K562 (cell line): Measurements from ENCODE around the gene MSH2. TPM values are rescaled to one million over a fixed set of nuclear protein-coding genes. Genes with fewer than 3 reads are reported as not detected.

Source experiments
- ATAC-seq: fragments of 200-7000 bp; cut with Tn5 transposase; 3 replicates; pipeline ENCODE4 v1.9.1; 2020; ENCODE audit warnings: moderate library complexity
- BruUV-seq: library from RNA; stranded (reverse); fragments of 400-500 nt; replicated peaks from 2 replicates; lab custom pipeline; 2021; lab: Mats Ljungman, UMichigan
- CTCF ChIA-PET: fragments of 300-600 bp; formaldehyde crosslinking; extraction: SDS; loops from one replicate; lab custom pipeline; 2021; ENCODE audit warnings: low intra/inter-chr PET ratio; lab: Yijun Ruan, JAX
- POLR2A ChIA-PET: fragments of 300-600, 350-650 bp; sonication (Branson Sonifier 250); formaldehyde crosslinking; extraction: SDS; loops from one replicate; lab custom pipeline; 2021; ENCODE audit warnings: antibody characterized with exemption, inconsistent platforms; lab: Yijun Ruan, JAX
- DNase-seq, 4 experiments: peaks; one replicate each; pipeline versions ENCODE4 v3.0.0 to v3.0.0-alpha.2; 2011 to 2018; ENCODE audit warnings: low spot score in 3 of 4, mixed read lengths in 3 of 4; ENCODE audit errors: extremely low read depth in 1 of 4
- FAIRE-seq: peaks from 2 replicates; lab custom pipeline; 2011; peaks lifted over from hg19 to GRCh38; lab: Jason Lieb, UNC
- H2AFZ ChIP-seq: 2 replicates; pipeline ENCODE4 v1.6.0; 2011; ENCODE audit warnings: low read depth, low read length, control low read depth, inconsistent platforms
- H3K27ac ChIP-seq: fragments of 200-600 bp; 3 replicates; pipeline ENCODE4 v1.8.0; 2011; ENCODE audit warnings: low read depth, mild to moderate bottlenecking, control low read depth, inconsistent platforms, low read length, moderate library complexity, mixed read lengths; ENCODE audit errors: extremely low read depth
- H3K27me3 ChIP-seq, 2 experiments: fragments of 300-600 bp in 1 of 2; 2 replicates in 1 of 2; 3 replicates in 1 of 2; pipeline versions ENCODE4 v1.6.0 to v1.8.0; 2011; ENCODE audit warnings: inconsistent platforms in 2 of 2, low read length in 2 of 2, mild to moderate bottlenecking in 1 of 2, mixed read lengths in 1 of 2, moderate library complexity in 1 of 2; ENCODE audit not compliant: control insufficient read depth in 2 of 2, insufficient read depth in 2 of 2
- H3K36me3 ChIP-seq: fragments of 300-600 bp; 3 replicates; pipeline ENCODE4 v1.8.0; 2011; ENCODE audit warnings: mild to moderate bottlenecking, low read length, inconsistent platforms; ENCODE audit not compliant: control insufficient read depth, insufficient read depth
- H3K4me1 ChIP-seq, 2 experiments: fragments of 200-600 bp in 1 of 2; replicated peaks in 1 of 2; 2 replicates in 1 of 2; 3 replicates in 1 of 2; pipeline versions ENCODE4 v1.5.1 to v1.8.0; 2011; ENCODE audit warnings: inconsistent platforms in 2 of 2, low read length in 2 of 2, mild to moderate bottlenecking in 1 of 2, mixed read lengths in 1 of 2, moderate library complexity in 1 of 2; ENCODE audit not compliant: control insufficient read depth in 2 of 2, insufficient read depth in 2 of 2
- H3K4me2 ChIP-seq: 2 replicates; pipeline ENCODE4 v1.6.1; 2011; ENCODE audit warnings: low read length, control low read depth, inconsistent platforms, mixed read lengths; ENCODE audit not compliant: insufficient read depth
- H3K4me3 ChIP-seq: fragments of 200-600 bp; sonication (generic), shearing (Covaris generic); 2 replicates; pipeline ENCODE4 v1.5.1; 2016; ENCODE audit warnings: control low read depth, inconsistent platforms
- H3K79me2 ChIP-seq: fragments of 200-600 bp; 3 replicates; pipeline ENCODE4 v1.8.0; 2011; ENCODE audit warnings: low read length, inconsistent platforms; ENCODE audit not compliant: control insufficient read depth, insufficient read depth
- H3K9ac ChIP-seq, 2 experiments: 2 replicates each; pipeline versions ENCODE4 v1.6.0 to v1.6.1; 2011; ENCODE audit warnings: low read depth in 2 of 2, low read length in 2 of 2, control low read depth in 1 of 2, inconsistent platforms in 1 of 2, mild to moderate bottlenecking in 1 of 2, mixed read lengths in 1 of 2; ENCODE audit not compliant: insufficient read depth in 1 of 2
- H3K9me1 ChIP-seq: one replicate; pipeline ENCODE4 v1.6.0; 2011; ENCODE audit warnings: inconsistent platforms, mild to moderate bottlenecking, low read length, moderate library complexity; ENCODE audit not compliant: control insufficient read depth, insufficient read depth
- H3K9me3 ChIP-seq: replicated peaks from 2 replicates; pipeline ENCODE4 v1.5.1; 2011; ENCODE audit warnings: low read depth, low read length, inconsistent platforms; ENCODE audit not compliant: control insufficient read depth, insufficient read depth
- H4K20me1 ChIP-seq: replicated peaks from 2 replicates; pipeline ENCODE4 v1.6.1; 2011; ENCODE audit warnings: low read length, inconsistent platforms, mixed read lengths; ENCODE audit not compliant: control insufficient read depth, insufficient read depth
- CREB3L1 ChIP-seq: fragments of 450-650 bp; IDR thresholded peaks from 2 replicates; pipeline ENCODE4 v1.6.1; 2014; ENCODE audit warnings: low read depth, mild to moderate bottlenecking, moderate library complexity, borderline replicate concordance
- DDX20 ChIP-seq: fragments of 450-650 bp; IDR thresholded peaks from 2 replicates; pipeline ENCODE4 v1.6.1; 2016; ENCODE audit warnings: missing genetic modification characterization, low read depth, mild to moderate bottlenecking, missing compliant biosample characterization, moderate library complexity
- ETV5 ChIP-seq: sonication (generic); formaldehyde crosslinking; IDR thresholded peaks from 2 replicates; pipeline ENCODE4 v1.4.0; 2020; ENCODE audit warnings: low read depth, mild to moderate bottlenecking, missing genetic modification reagents
- HMBOX1 ChIP-seq: sonication (generic); IDR thresholded peaks from 2 replicates; pipeline ENCODE4 v1.6.1; 2016
- HMGXB4 ChIP-seq: sonication (generic); formaldehyde crosslinking; IDR thresholded peaks from 2 replicates; pipeline ENCODE4 v1.8.1; 2023; ENCODE audit warnings: mild to moderate bottlenecking, missing genetic modification reagents
- HSF4 ChIP-seq: fragments of 250-450 bp; sonication (Bioruptor Pico); IDR thresholded peaks from 2 replicates; pipeline ENCODE4 v2.1.2; 2022; ENCODE audit warnings: mild to moderate bottlenecking, moderate library complexity, borderline replicate concordance
- PTTG1 ChIP-seq: fragments of 450-650 bp; IDR thresholded peaks from 2 replicates; pipeline ENCODE4 v1.6.1; 2016; ENCODE audit warnings: low read depth, mild to moderate bottlenecking, missing genetic modification characterization, missing compliant biosample characterization
- ZKSCAN8 ChIP-seq: fragments of 200-800 bp; sonication (Bioruptor generic); IDR thresholded peaks from 2 replicates; pipeline ENCODE4 v1.6.1; 2016; ENCODE audit warnings: missing genetic modification characterization, missing compliant biosample characterization
- ZNF133 ChIP-seq: fragments of 250-450 bp; sonication (Bioruptor Pico); IDR thresholded peaks from 2 replicates; pipeline ENCODE4 v1.4.0; 2020; ENCODE audit warnings: mild to moderate bottlenecking
- ZNF431 ChIP-seq: sonication (generic); formaldehyde crosslinking; IDR thresholded peaks from 2 replicates; pipeline ENCODE4 v1.8.0; 2022; ENCODE audit warnings: mild to moderate bottlenecking, missing genetic modification reagents
- ZNF695 ChIP-seq: fragments of 450-650 bp; formaldehyde crosslinking; IDR thresholded peaks from 2 replicates; pipeline ENCODE4 v1.4.0; 2020; ENCODE audit warnings: mild to moderate bottlenecking, moderate library complexity
- WGBS: fragments of 100-300 bp; shearing (Covaris generic); methylation state at CpG from one replicate; pipeline ENCODE4 v1.1.6; 2016; ENCODE audit warnings: low coverage, mixed read lengths; ENCODE audit not compliant: insufficient coverage; ENCODE audit errors: missing lambda C conversion rate; 5-methylcytosine and 5-hydroxymethylcytosine counted together
- in situ Hi-C: fragments of 300-500 bp; cut with MboI; formaldehyde crosslinking; loops from 4 replicates; pipeline ENCODE4 v1.15.0; 2018; ENCODE audit warnings: inconsistent platforms, mixed read lengths
- intact Hi-C: fragments of 100-400 bp; cut with micrococcal nuclease; formaldehyde crosslinking; loops from 2 replicates; pipeline ENCODE4 v1.14.2; 2022
- polyA plus RNA-seq, 8 experiments: library from polyadenylated mRNA; depleted of rRNA in 4 of 8; stranded (reverse) in 5 of 8; unstranded in 3 of 8; fragments of >200 nt; fragmentation: Nextera tagmentation in 2 of 8; fragmentation: Illumina TruSeq in 1 of 8; extraction: Ambion mirVana in 2 of 8; extraction: Trizol in 1 of 8; gene quantifications; 2 replicates each; pipeline versions ENCODE4 v1.2.1 to v1.2.3, GENCODE V29; 2011 to 2014; ENCODE audit warnings: inconsistent platforms in 1 of 8, missing spikeins in 1 of 8
- total RNA-seq, 7 experiments: library from RNA; depleted of rRNA in 6 of 7; stranded (reverse); fragments of >200 nt in 6 of 7; fragmentation: Illumina TruSeq in 2 of 7; extraction: Trizol in 2 of 7; gene quantifications; 2 replicates each; pipeline versions ENCODE4 v1.2.1 to v1.2.3, GENCODE V29; 2011 to 2021; ENCODE audit warnings: low replicate concordance in 1 of 7

The MSH2 gene
- total and polyA plus RNA-seq, 9 of the 15 experiments (the other 6 are each of a cell fraction or from before 2014, with no cell fraction given) = 51.8 to 139 (median 113) TPM

GRCh38 chr2:47438106-47438505, 35.1 kb downstream of the MSH2 start (continued):
- no peak for TF ChIP-seq HSF4 (CRISPR knock-in tag)
- TF ChIP-seq HMBOX1 = no peak
- TF ChIP-seq ETV5 = no peak
- TF ChIP-seq ZKSCAN8 = no peak
- no peak for TF ChIP-seq CREB3L1
- no peak for TF ChIP-seq ZNF133
- no peak for TF ChIP-seq ZNF431
- TF ChIP-seq, all 486 proteins: peak for 0

- Histone ChIP-seq H3K9me1 (no peaks in the 10 kb centered on the region), H3K4me1 (no peaks in the 10 kb centered on the region), H3K4me2 (no peak overlapping the region), H3K9ac (no peak overlapping the region), H3K9me3 (no peaks in the 10 kb centered on the region), H3K27ac (no peak overlapping the region), H4K20me1 (0 out of 2 replicates have a peak, but pooled peaks cover 6% of the 10 kb centered on the region), H3K27me3 (no peaks in the 10 kb centered on the region), H3K36me3 (peaks cover 60% of the 10 kb centered on the region), H2AFZ (no peak overlapping the region), H3K79me2 (no peaks in the 10 kb centered on the region), H3K4me3 (no peak overlapping the region)
- intact Hi-C loops (no loop called here), in situ Hi-C loops (no loop called here)
- FAIRE-seq = no peak
- ChIA-PET CTCF (interaction anchor here (3.5 kb wide), 1 partner anchor 329 kb away, joined by 27 read pairs; no protein-coding TSS in a partner anchor), POLR2A (interaction anchor here (0.6 kb wide), 1 partner anchor 286 kb away, joined by 3 read pairs; no protein-coding TSS in a partner anchor)
- WGBS = 97% methylated on average over 2 of the region's 2 CpGs
- DNase-seq = no peak
- BruUV-seq = no TSS peak
- ATAC-seq = no peak
- TF ChIP-seq DDX20 (tag) (no peak), HMGXB4 (no peak), PTTG1 (tag) (no peak), ZNF695 (CRISPR knock-in tag) (no peak)
Measured at GRCh38 chr2:47438783-47439182, 35.8 kb downstream of the MSH2 start.
